ENCODE measurements around the gene STOM.

The STOM gene

DNA sequence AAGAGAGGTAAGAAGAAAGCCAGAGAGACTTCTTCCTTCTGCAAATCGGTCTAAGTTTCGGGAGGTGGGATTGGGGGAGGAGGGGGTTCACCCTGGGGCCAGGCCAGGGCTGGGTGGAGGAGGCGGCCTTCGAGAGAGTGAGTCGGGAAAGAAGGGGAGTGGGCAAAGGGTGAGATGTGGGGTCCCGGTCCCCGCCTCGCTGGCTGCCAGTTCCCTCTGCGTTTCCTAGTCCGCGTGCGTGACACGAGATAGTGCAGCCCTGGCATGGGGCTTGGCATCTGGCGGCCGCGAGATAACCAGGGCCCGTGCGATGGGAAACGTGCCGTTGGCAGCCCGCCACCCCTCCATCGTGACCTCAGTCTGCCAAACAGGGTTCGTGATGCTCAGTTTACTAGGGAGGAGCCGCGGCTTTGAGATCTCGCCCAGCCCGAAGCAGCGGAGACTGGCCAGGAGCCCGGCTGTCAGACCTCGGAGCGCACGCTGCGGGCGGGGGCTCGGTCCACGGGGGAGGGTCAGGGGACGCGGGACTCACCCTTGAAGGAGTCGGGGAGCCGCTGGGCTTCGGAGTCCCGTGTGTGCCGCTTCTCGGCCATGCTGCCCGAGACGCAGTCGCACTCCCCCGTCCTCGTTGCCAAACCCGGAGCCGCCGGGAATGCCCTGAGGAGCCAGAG lies at the start of gene STOM (continued):
- TF ChIP-seq ZBTB8A (tag by site-specific recombination; IDR thresholded peaks at IDR 0.05) (0 out of 2 replicates have a peak, but pooled peaks have one; percentile 7), ZBTB48 (tag by site-specific recombination; IDR thresholded peaks at IDR 0.05) (peak; percentile 23; the same call in 1 of the 2 replicates)

DNA sequence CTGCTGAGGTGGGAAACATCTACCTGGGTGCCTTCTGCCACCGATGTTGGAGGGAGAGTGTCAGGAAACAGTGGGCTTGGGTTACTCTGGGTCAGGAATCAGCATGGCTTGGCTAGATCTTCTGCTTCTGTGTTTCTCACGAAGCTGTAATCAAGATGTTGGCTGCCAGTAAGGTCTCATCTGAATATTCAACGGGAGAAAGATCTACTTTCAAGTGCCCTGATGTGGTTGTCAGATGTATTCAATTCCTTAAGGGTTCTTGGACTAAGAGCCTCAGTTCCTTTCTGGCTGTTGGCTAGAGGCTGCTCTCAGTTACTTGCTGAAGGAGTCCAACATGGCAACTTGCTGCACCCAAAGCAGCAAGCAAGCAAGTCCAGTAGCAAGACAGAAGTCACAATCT lies 41.9 kb upstream of the STOM start:
- Histone ChIP-seq H3K4me1 (ENCODE audit: control insufficient read depth, insufficient read depth, low read length) (no peaks in the 10 kb centered on the region), H3K4me3 (ENCODE audit: low read depth, low read length) (no peak overlapping the region), H3K9me3 (ENCODE audit: control insufficient read depth, insufficient read depth, low read depth, low read length) (no peaks in the 10 kb centered on the region), H3K27ac (ENCODE audit: extremely low read depth, low read depth, low read length) (no peak overlapping the region), H3K36me3 (ENCODE audit: control insufficient read depth in 2 of 2, insufficient read depth in 1 of 2, low read length in 2 of 2) (no peaks in the 10 kb centered on the region)
- POLR2A ChIA-PET = no interaction called here
- CTCF ChIA-PET = interaction anchor here (0.5 to 1.5 kb wide), 4 partner anchors 12 to 92 kb away, joined by 3 read pairs; no protein-coding TSS in a partner anchor
- TF ChIP-seq OVOL3 (tag by site-specific recombination; IDR thresholded peaks at IDR 0.05) (no peak), SCRT1 (tag by site-specific recombination; IDR thresholded peaks at IDR 0.05; ENCODE audit: borderline replicate concordance) (no peak), ZFP41 (tag by site-specific recombination; IDR thresholded peaks at IDR 0.05; ENCODE audit: borderline replicate concordance) (no peak), ZNF223 (tag by site-specific recombination; IDR thresholded peaks at IDR 0.05) (no peak), ZNF660 (tag by site-specific recombination; IDR thresholded peaks at IDR 0.05) (no peak), MZF1 (tag by site-specific recombination; IDR thresholded peaks at IDR 0.05; ENCODE audit: borderline replicate concordance) (no peak), ZNF16 (tag by site-specific recombination; IDR thresholded peaks at IDR 0.05; ENCODE audit: low read depth) (no peak), ZNF768 (tag by site-specific recombination; IDR thresholded peaks at IDR 0.05) (no peak), ZNF514 (tag by site-specific recombination; IDR thresholded peaks at IDR 0.05) (no peak), ZNF311 (tag by site-specific recombination; IDR thresholded peaks at IDR 0.05; ENCODE audit: borderline replicate concordance) (no peak), ZNF548 (tag by site-specific recombination; IDR thresholded peaks at IDR 0.05) (no peak)

DNA sequence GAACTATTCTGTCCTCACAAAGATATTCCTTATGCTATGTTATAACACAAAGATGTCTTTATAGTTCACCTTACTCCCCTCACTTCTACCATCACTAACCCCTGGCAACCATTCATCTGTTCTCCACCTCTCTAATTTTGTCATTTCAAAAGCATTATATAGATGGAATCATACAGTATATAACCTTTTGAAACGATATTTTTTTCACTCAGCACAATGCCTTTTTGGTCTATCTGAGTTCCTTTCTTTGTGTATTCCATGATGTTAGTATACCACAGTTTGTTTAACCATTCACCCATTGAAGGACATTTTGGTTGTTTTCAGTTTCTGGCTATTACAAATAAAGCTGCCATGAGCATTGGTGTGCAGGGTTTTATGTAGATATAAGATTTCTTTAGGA lies 35.8 kb upstream of the STOM start:
- ChIA-PET POLR2A (no interaction called here), CTCF (interaction anchor here (0.7 to 4.6 kb wide), 3 partner anchors 16 to 649 kb away, joined by 3 to 27 read pairs (median 6); no protein-coding TSS in a partner anchor)
- no peaks in the 10 kb centered on the region for H3K4me1 ChIP-seq (ENCODE audit: control insufficient read depth, insufficient read depth, low read length)
- H3K4me3 ChIP-seq (ENCODE audit: low read depth, low read length) = no peak overlapping the region
- H3K36me3 ChIP-seq (ENCODE audit: control insufficient read depth in 2 of 2, insufficient read depth in 1 of 2, low read length in 2 of 2) = no peaks in the 10 kb centered on the region
- no peak for TF ChIP-seq ZNF146 (tag by site-specific recombination; IDR thresholded peaks at IDR 0.05)
- peak; percentile 59 for TF ChIP-seq SETDB1 (IDR thresholded peaks at IDR 0.05; ENCODE audit: insufficient read length, low read length)
- no peak for TF ChIP-seq ZFP3 (tag by site-specific recombination; IDR thresholded peaks at IDR 0.05; ENCODE audit: low read depth)
- no peaks in the 10 kb centered on the region for H3K9me3 ChIP-seq (ENCODE audit: control insufficient read depth, insufficient read depth, low read depth, low read length)
- no peak overlapping the region for H3K27ac ChIP-seq (ENCODE audit: extremely low read depth, low read depth, low read length)

GRCh38 chr9:121404906-121405305 lies 34.9 kb upstream of the STOM start:
- Histone ChIP-seq H3K9me3 (ENCODE audit: control insufficient read depth, insufficient read depth, low read depth, low read length) (no peaks in the 10 kb centered on the region), H3K36me3 (ENCODE audit: control insufficient read depth in 2 of 2, insufficient read depth in 1 of 2, low read length in 2 of 2) (no peaks in the 10 kb centered on the region), H3K27ac (ENCODE audit: extremely low read depth, low read depth, low read length) (no peak overlapping the region), H3K4me1 (ENCODE audit: control insufficient read depth, insufficient read depth, low read length) (no peaks in the 10 kb centered on the region), H3K4me3 (ENCODE audit: low read depth, low read length) (no peak overlapping the region)
- ChIA-PET POLR2A (no interaction called here), CTCF (interaction anchor here (0.7 to 8.2 kb wide), 5 partner anchors 29 to 192 kb away, joined by 3 to 236 read pairs (median 6); partner anchors contain the start of gene GGTA1)
- no peak for TF ChIP-seq ZNF561 (tag by site-specific recombination; IDR thresholded peaks at IDR 0.05; ENCODE audit: borderline replicate concordance)
- TF ChIP-seq MEIS1 (CRISPR knock-in tag; IDR thresholded peaks at IDR 0.05; ENCODE audit: borderline replicate concordance) = no peak
- no peak for TF ChIP-seq ZNF473 (tag by site-specific recombination; IDR thresholded peaks at IDR 0.05)
- no peak for TF ChIP-seq MYNN (tag by site-specific recombination; IDR thresholded peaks at IDR 0.05; ENCODE audit: borderline replicate concordance)
- TF ChIP-seq KLF8 (tag by site-specific recombination; IDR thresholded peaks at IDR 0.05) = no peak
- TF ChIP-seq ZNF248 (tag by site-specific recombination; IDR thresholded peaks at IDR 0.05) = no peak
- TF ChIP-seq ZNF777 (tag by site-specific recombination; IDR thresholded peaks at IDR 0.05; ENCODE audit: borderline replicate concordance) = no peak
